ENCODE measurements around the gene ADAD2.

Gene ADAD2

GRCh38 chr16:84161801-84162200 lies 29.2 kb upstream of the ADAD2 start:
- no peak for FAIRE-seq
- DNase-seq (ENCODE audit: insufficient read length, low spot score): no peak
- TF ChIP-seq CTCF (IDR thresholded peaks at IDR 0.05; ENCODE audit: insufficient read depth, missing control alignments): no peak

- no peak for DNase-seq (ENCODE audit: insufficient read length, low spot score)
- no peak for FAIRE-seq
- TF ChIP-seq CTCF (IDR thresholded peaks at IDR 0.05; ENCODE audit: insufficient read depth, missing control alignments): no peak
Measured at GRCh38 chr16:84165746-84166145, 25.2 kb upstream of the ADAD2 start.

- no peak for TF ChIP-seq CTCF (IDR thresholded peaks at IDR 0.05; ENCODE audit: insufficient read depth, missing control alignments)
- DNase-seq (ENCODE audit: insufficient read length, low spot score): no peak
- FAIRE-seq: no peak
Measured at GRCh38 chr16:84166796-84167695, 23.9 kb upstream of the ADAD2 start.

GRCh38 chr16:84169765-84170310 lies 21.1 kb upstream of the ADAD2 start:
- DNase-seq (ENCODE audit: insufficient read length, low spot score) (no peak), FAIRE-seq (no peak)
- TF ChIP-seq CTCF (IDR thresholded peaks at IDR 0.05; ENCODE audit: insufficient read depth, missing control alignments): no peak

- FAIRE-seq: no peak
Measured at GRCh38 chr16:84174396-84174795, 16.6 kb upstream of the ADAD2 start.

GRCh38 chr16:84175350-84176081 lies 15.4 kb upstream of the ADAD2 start:
- FAIRE-seq (no peak), DNase-seq (ENCODE audit: insufficient read length, low spot score) (no peak)
- TF ChIP-seq CTCF (IDR thresholded peaks at IDR 0.05; ENCODE audit: insufficient read depth, missing control alignments): peak; percentile 65

More at GRCh38 chr16:84174396-84174795, 16.6 kb upstream of the ADAD2 start:
- no peak for TF ChIP-seq CTCF (IDR thresholded peaks at IDR 0.05; ENCODE audit: insufficient read depth, missing control alignments)
- DNase-seq (ENCODE audit: insufficient read length, low spot score): no peak
